Measurements from ENCODE around the gene ARID5A.
A peak's percentile ranks its signal among the peaks of the same experiment; 100 is the strongest.

The ARID5A gene

GRCh38 chr2:96528006-96528699 lies 8.4 kb upstream of the ARID5A start:
- peak; percentile 22 for DNase-seq (ENCODE audit: low read depth)

- no peak for DNase-seq (ENCODE audit: low read depth)
Measured at GRCh38 chr2:96528700-96529375, 7.7 kb upstream of the ARID5A start.

GRCh38 chr2:96529376-96530143 lies 7.0 kb upstream of the ARID5A start:
- no peak for DNase-seq (ENCODE audit: low read depth)

GRCh38 chr2:96530144-96530430 lies 6.5 kb upstream of the ARID5A start:
- no peak for DNase-seq (ENCODE audit: low read depth)

GRCh38 chr2:96530474-96531357 lies 5.8 kb upstream of the ARID5A start:
- peak; percentile 46 for DNase-seq (ENCODE audit: low read depth)

- no peak for DNase-seq (ENCODE audit: low read depth)
Measured at GRCh38 chr2:96531366-96531765, 5.2 kb upstream of the ARID5A start.

- peak; percentile 100 for DNase-seq (ENCODE audit: low read depth)
Measured at GRCh38 chr2:96531872-96532505, 4.6 kb upstream of the ARID5A start.

- DNase-seq (ENCODE audit: low read depth): no peak
Measured at GRCh38 chr2:96532641-96533291, 3.8 kb upstream of the ARID5A start.

GRCh38 chr2:96533292-96534073 lies 3.1 kb upstream of the ARID5A start:
- peak; percentile 28 for DNase-seq (ENCODE audit: low read depth)

- DNase-seq (ENCODE audit: low read depth): no peak
Measured at GRCh38 chr2:96534141-96534540, 2.4 kb upstream of the ARID5A start.

GRCh38 chr2:96534701-96535181 lies 1.8 kb upstream of the ARID5A start:
- no peak for DNase-seq (ENCODE audit: low read depth)

GRCh38 chr2:96535331-96535730 lies 1.2 kb upstream of the ARID5A start:
- no peak for DNase-seq (ENCODE audit: low read depth)

- DNase-seq (ENCODE audit: low read depth): peak; percentile 79
Measured at GRCh38 chr2:96537066-96537733, 648 bp downstream of the ARID5A start.

GRCh38 chr2:96537734-96538486 lies 1.4 kb downstream of the ARID5A start:
- no peak for DNase-seq (ENCODE audit: low read depth)

GRCh38 chr2:96538487-96539214 lies 2.1 kb downstream of the ARID5A start:
- DNase-seq (ENCODE audit: low read depth): no peak

GRCh38 chr2:96539215-96539920 lies 2.8 kb downstream of the ARID5A start:
- no peak for DNase-seq (ENCODE audit: low read depth)

GRCh38 chr2:96540136-96540535 lies 3.6 kb downstream of the ARID5A start:
- peak; percentile 96 for DNase-seq (ENCODE audit: low read depth)

Measured in ELR (cell line).